ENCODE measurements around the gene MACROD2.
A peak's percentile ranks its signal among the peaks of the same experiment; 100 is the strongest.

Gene MACROD2

DNA sequence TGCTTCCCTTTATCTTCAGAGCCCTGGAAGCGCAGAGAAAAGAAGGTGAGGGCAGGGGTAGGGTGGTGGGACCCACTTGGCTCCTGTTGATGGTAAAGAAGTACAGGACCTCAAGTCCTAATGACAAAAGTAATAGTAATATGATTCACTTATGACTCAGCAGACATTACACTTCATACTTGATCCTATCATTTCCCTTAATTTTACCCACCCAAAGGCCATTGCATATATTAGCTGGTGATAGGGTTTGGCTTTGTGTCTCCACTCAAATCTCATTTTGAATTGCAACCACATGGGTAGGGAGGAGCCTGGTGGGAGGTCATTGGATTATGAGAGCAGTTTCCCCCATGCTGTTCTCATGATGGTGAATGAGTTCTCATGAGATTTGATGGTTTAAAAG, 1697.3 kb downstream of the MACROD2 start:
- Histone ChIP-seq H3K27me3 (ENCODE audit: insufficient read depth, insufficient read length) (no peaks in the 10 kb centered on the region), H3K9me3 (ENCODE audit: insufficient read depth, low read length) (no peaks in the 10 kb centered on the region)

DNA sequence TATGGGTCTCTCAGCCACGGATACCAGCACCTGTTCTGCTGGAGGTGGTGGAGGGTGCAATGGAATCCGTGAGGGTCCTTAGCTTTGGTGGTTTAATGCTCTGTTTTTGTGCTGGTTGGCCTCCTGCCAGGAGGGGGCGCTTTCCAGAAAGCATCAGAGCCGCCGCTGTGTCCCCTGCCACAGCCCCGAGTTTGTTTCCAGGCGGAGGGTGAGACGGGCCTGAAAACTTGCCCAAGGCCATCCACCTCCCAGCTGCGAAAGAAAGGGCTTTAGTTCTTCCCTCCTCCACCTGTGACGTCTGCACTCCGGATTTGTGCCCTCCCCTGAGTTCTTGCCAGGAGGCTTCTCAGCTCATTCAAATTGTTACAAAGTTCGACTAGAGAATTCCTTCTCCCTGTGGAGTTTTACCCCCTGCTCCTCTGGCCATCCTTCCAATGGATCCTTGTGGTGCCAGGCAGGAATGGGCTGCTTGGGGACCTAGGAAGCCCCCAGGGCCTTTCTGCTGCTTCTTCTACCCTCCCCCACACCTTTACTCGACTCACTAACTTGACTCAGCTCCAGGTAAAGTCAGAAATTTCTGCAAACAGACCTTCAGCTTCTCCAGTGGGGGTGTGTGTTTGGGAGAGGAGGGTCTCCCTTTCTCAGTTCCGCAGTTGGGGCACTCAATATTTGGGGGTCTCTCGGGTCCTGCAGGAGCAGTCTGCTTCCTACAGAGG, 1704.3 kb downstream of the MACROD2 start:
- Histone ChIP-seq H3K9me3 (ENCODE audit: insufficient read depth, low read length) (no peaks in the 10 kb centered on the region), H3K4me1 (ENCODE audit: insufficient read depth, insufficient read length) (no peaks in the 10 kb centered on the region), H3K27me3 (ENCODE audit: insufficient read depth, insufficient read length) (no peaks in the 10 kb centered on the region), H3K9ac (ENCODE audit: insufficient read length, low read depth) (no peak overlapping the region), H3K36me3 (ENCODE audit: insufficient read depth, insufficient read length, low read length) (no peaks in the 10 kb centered on the region), H3K4me3 (ENCODE audit: insufficient read length, low read depth) (peak overlapping the region; percentile 8)
- no peak for DNase-seq (ENCODE audit: low read depth, low spot score)
- TF ChIP-seq ZNF274 (IDR thresholded peaks at IDR 0.05; ENCODE audit: low read depth, low read length) (no peak), SUZ12 (IDR thresholded peaks at IDR 0.05; ENCODE audit: extremely low read depth, insufficient read depth, insufficient read length) (no peak), YY1 (IDR thresholded peaks at IDR 0.05; ENCODE audit: insufficient read depth, insufficient read length) (no peak)

More for the DNA sequence above, 1697.3 kb downstream of the MACROD2 start:
- no peak for DNase-seq (ENCODE audit: low read depth, low spot score)
- H3K4me1 ChIP-seq (ENCODE audit: insufficient read depth, insufficient read length), result no peaks in the 10 kb centered on the region
- no peaks in the 10 kb centered on the region for H3K36me3 ChIP-seq (ENCODE audit: insufficient read depth, insufficient read length, low read length)
- H3K9ac ChIP-seq (ENCODE audit: insufficient read length, low read depth), result no peak overlapping the region
- TF ChIP-seq ZNF274 (IDR thresholded peaks at IDR 0.05; ENCODE audit: low read depth, low read length) (no peak), YY1 (IDR thresholded peaks at IDR 0.05; ENCODE audit: insufficient read depth, insufficient read length) (no peak), SUZ12 (IDR thresholded peaks at IDR 0.05; ENCODE audit: extremely low read depth, insufficient read depth, insufficient read length) (no peak)
- H3K4me3 ChIP-seq (ENCODE audit: insufficient read length, low read depth), result no peak overlapping the region

- DNase-seq (ENCODE audit: low read depth, low spot score), result no peak
These were observed 1704.9 kb downstream of the MACROD2 start for GRCh38 chr20:15700147-15700765.

GRCh38 chr20:15702161-15702560, 1706.8 kb downstream of the MACROD2 start:
- H3K9me3 ChIP-seq (ENCODE audit: insufficient read depth, low read length), result no peaks in the 10 kb centered on the region
- DNase-seq (ENCODE audit: low read depth, low spot score), result no peak
- no peaks in the 10 kb centered on the region for H3K27me3 ChIP-seq (ENCODE audit: insufficient read depth, insufficient read length)
- no peak overlapping the region for H3K4me3 ChIP-seq (ENCODE audit: insufficient read length, low read depth)
- no peaks in the 10 kb centered on the region for H3K4me1 ChIP-seq (ENCODE audit: insufficient read depth, insufficient read length)
- no peak for TF ChIP-seq SUZ12 (IDR thresholded peaks at IDR 0.05; ENCODE audit: extremely low read depth, insufficient read depth, insufficient read length)
- TF ChIP-seq ZNF274 (IDR thresholded peaks at IDR 0.05; ENCODE audit: low read depth, low read length), result no peak
- TF ChIP-seq YY1 (IDR thresholded peaks at IDR 0.05; ENCODE audit: insufficient read depth, insufficient read length), result no peak
- no peak overlapping the region for H3K9ac ChIP-seq (ENCODE audit: insufficient read length, low read depth)
- no peaks in the 10 kb centered on the region for H3K36me3 ChIP-seq (ENCODE audit: insufficient read depth, insufficient read length, low read length)

More at GRCh38 chr20:15700147-15700765, 1704.9 kb downstream of the MACROD2 start:
- no peaks in the 10 kb centered on the region for H3K4me1 ChIP-seq (ENCODE audit: insufficient read depth, insufficient read length)
- H3K4me3 ChIP-seq (ENCODE audit: insufficient read length, low read depth), result peak overlapping the region; percentile 8
- no peaks in the 10 kb centered on the region for H3K27me3 ChIP-seq (ENCODE audit: insufficient read depth, insufficient read length)
- H3K36me3 ChIP-seq (ENCODE audit: insufficient read depth, insufficient read length, low read length), result no peaks in the 10 kb centered on the region
- no peak overlapping the region for H3K9ac ChIP-seq (ENCODE audit: insufficient read length, low read depth)
- no peak for TF ChIP-seq ZNF274 (IDR thresholded peaks at IDR 0.05; ENCODE audit: low read depth, low read length)
- no peak for TF ChIP-seq SUZ12 (IDR thresholded peaks at IDR 0.05; ENCODE audit: extremely low read depth, insufficient read depth, insufficient read length)
- TF ChIP-seq YY1 (IDR thresholded peaks at IDR 0.05; ENCODE audit: insufficient read depth, insufficient read length), result no peak
- H3K9me3 ChIP-seq (ENCODE audit: insufficient read depth, low read length), result no peaks in the 10 kb centered on the region

GRCh38 chr20:15703171-15703911, 1708.0 kb downstream of the MACROD2 start:
- DNase-seq (ENCODE audit: low read depth, low spot score), result no peak
- Histone ChIP-seq H3K9ac (ENCODE audit: insufficient read length, low read depth) (no peak overlapping the region), H3K4me3 (ENCODE audit: insufficient read length, low read depth) (no peak overlapping the region), H3K9me3 (ENCODE audit: insufficient read depth, low read length) (no peaks in the 10 kb centered on the region), H3K4me1 (ENCODE audit: insufficient read depth, insufficient read length) (no peaks in the 10 kb centered on the region), H3K36me3 (ENCODE audit: insufficient read depth, insufficient read length, low read length) (no peaks in the 10 kb centered on the region), H3K27me3 (ENCODE audit: insufficient read depth, insufficient read length) (no peaks in the 10 kb centered on the region)
- no peak for TF ChIP-seq SUZ12 (IDR thresholded peaks at IDR 0.05; ENCODE audit: extremely low read depth, insufficient read depth, insufficient read length)
- TF ChIP-seq YY1 (IDR thresholded peaks at IDR 0.05; ENCODE audit: insufficient read depth, insufficient read length), result no peak
- no peak for TF ChIP-seq ZNF274 (IDR thresholded peaks at IDR 0.05; ENCODE audit: low read depth, low read length)

GRCh38 chr20:15705975-15706374, 1710.7 kb downstream of the MACROD2 start:
- H3K27me3 ChIP-seq (ENCODE audit: insufficient read depth, insufficient read length), result no peaks in the 10 kb centered on the region
- no peak overlapping the region for H3K4me3 ChIP-seq (ENCODE audit: insufficient read length, low read depth)
- TF ChIP-seq ZNF274 (IDR thresholded peaks at IDR 0.05; ENCODE audit: low read depth, low read length), result no peak
- no peaks in the 10 kb centered on the region for H3K36me3 ChIP-seq (ENCODE audit: insufficient read depth, insufficient read length, low read length)
- no peaks in the 10 kb centered on the region for H3K9me3 ChIP-seq (ENCODE audit: insufficient read depth, low read length)
- no peaks in the 10 kb centered on the region for H3K4me1 ChIP-seq (ENCODE audit: insufficient read depth, insufficient read length)
- no peak for DNase-seq (ENCODE audit: low read depth, low spot score)
- H3K9ac ChIP-seq (ENCODE audit: insufficient read length, low read depth), result no peak overlapping the region

DNA sequence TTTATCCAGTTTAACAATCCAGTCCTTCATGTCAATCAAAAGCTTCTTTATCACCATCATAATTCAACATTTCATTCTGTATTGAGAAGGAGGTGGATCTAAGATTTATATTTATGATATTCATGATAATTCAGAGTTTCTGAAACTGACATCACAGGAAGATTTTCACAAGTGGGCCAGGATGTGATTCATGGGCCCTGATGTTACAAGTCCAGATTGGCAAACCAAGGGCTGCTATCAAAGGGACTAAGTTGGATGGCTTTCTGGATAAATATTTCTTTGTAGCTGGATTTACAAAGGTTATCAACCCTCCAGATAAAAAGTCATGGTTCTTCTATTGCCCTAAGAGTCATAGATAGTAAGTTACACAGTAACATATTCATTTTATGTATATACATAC, 1711.4 kb downstream of the MACROD2 start:
- no peak overlapping the region for H3K4me3 ChIP-seq (ENCODE audit: insufficient read length, low read depth)
- no peaks in the 10 kb centered on the region for H3K4me1 ChIP-seq (ENCODE audit: insufficient read depth, insufficient read length)
- no peaks in the 10 kb centered on the region for H3K27me3 ChIP-seq (ENCODE audit: insufficient read depth, insufficient read length)
- no peak overlapping the region for H3K9ac ChIP-seq (ENCODE audit: insufficient read length, low read depth)
- TF ChIP-seq YY1 (IDR thresholded peaks at IDR 0.05; ENCODE audit: insufficient read depth, insufficient read length), result no peak
- TF ChIP-seq SUZ12 (IDR thresholded peaks at IDR 0.05; ENCODE audit: extremely low read depth, insufficient read depth, insufficient read length), result no peak
- no peak for TF ChIP-seq ZNF274 (IDR thresholded peaks at IDR 0.05; ENCODE audit: low read depth, low read length)
- no peaks in the 10 kb centered on the region for H3K9me3 ChIP-seq (ENCODE audit: insufficient read depth, low read length)
- H3K36me3 ChIP-seq (ENCODE audit: insufficient read depth, insufficient read length, low read length), result no peaks in the 10 kb centered on the region
- no peak for DNase-seq (ENCODE audit: low read depth, low spot score)
